Colon (tissue), 2 donors: ENCODE measurements around the gene DBP.
"Not testable (repeated sequence)": the region's sequence is repeated elsewhere in the genome, so short reads cannot be mapped to it uniquely, and the experiment has no call there.

Source experiments
- FAIRE-seq: peaks from 2 replicates; lab custom pipeline; 2012; peaks lifted over from hg19 to GRCh38; lab: Jason Lieb, UNC
- donor health status: control.
- donor health status: control.

Gene DBP

DNA sequence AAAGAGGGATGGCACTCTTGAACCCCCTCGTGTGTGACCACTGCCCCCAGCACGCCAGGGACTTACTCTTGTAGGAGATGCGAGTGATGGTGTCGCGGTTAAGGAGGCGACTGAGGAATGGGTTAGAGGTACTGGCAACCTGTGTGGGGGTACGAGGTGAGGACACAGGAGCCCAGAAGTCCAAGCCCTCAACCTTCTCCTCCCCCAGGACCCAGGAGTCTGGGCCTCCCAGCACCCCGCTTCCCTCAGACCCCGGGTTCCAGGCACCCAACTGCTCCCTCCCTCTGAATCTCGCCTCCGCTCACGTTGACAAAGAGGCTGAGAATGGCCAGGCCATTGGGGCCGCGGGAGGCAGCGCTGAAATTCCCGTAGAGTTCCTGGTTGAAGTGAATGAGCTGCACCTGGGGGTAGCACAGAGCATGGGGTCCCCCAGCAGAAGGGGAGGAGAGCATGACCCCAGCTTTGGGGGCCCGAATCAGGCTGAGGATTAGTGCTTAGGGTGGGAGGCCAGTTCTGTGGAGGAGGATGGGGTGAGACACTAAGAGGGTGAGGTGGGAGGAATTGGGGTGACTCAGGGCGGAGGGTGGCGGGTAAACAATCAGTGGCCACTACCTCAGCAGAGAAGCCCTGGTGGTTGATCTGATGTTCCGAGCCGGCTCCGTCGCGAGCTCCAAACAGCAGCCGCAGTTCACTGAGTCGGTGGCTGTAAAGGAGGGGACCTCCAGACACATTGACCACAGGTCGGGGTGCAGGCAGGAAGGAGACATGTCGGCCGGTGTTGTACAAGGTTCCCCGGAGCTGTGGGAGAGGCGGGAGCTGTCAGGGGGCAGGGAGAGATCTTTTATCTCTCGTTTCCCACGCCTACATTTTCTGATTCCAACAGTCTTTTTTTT lies 2.5 kb upstream of the DBP start:
- FAIRE-seq: no peak

GRCh38 chr19:48638831-48639381 lies 1.7 kb upstream of the DBP start:
- FAIRE-seq: no peak

GRCh38 chr19:48637948-48638830 lies 1.0 kb upstream of the DBP start:
- FAIRE-seq: no peak

DNA sequence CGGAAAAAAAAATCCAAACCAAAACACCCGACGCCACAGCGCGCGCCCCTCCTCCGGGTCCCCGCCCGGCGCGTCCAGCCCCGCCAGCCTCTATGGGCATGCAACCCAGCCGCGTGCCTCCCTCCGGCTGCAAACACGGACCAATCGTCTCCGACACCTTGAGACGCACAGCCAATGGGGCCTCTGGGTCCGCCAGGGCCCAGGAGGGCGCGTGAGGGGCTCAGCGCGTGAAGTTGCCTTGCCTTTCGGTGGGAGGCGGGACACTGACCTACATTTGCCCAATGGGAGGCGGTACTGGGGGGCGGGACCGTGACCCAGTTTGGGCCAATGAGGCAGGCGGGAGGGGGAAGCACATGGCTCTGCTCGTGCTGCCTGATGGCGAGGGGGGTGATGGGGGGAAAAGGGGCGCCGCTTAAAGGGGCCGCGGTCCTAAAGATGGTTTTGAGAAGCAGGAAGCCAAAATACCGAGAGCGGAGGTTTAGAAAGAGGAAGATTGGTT lies 319 bp upstream of the DBP start:
- FAIRE-seq: no peak

DNA sequence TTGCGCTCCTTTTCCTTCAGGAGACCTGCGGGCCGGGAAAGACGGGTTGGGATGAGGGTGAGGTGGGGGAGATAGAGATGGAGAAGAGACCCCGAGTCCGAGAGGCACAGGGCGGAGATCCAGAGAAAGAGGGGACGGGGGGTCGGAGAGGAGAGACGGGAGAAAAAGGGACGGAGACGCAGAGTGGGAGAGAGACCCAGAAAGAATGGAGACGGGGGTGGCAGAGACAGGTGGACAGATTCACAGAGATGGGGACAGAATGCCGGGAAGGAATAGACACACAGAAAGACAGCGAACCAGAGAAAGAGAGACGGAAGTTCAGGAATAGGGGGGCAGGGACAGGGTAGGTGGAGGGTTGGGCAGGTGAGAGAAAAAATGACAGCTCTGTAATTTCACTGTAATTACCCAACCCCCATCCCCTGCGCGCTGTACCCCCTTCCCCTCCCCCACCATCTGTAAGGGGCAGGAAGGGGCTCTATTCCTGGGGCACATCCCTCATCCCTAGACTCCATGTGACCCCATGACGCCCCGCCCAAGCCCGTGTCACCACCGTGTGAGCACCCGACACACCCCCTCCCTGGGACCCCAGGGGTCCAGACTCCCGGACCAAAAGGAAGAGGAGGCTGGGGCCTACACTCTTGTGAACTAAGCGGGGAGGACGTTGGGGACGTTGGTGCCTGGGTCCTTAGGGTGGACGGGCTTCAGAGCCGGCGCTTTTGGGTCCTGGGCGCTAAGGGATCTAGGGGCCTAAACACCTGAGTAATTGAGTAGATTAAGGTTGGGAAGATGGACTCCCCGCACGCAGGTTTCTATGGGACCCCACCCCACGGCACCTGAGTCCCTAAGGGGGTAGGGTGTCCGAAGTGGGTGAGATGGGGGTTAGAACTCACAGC lies 967 bp downstream of the DBP start:
- no peak for FAIRE-seq

DNA sequence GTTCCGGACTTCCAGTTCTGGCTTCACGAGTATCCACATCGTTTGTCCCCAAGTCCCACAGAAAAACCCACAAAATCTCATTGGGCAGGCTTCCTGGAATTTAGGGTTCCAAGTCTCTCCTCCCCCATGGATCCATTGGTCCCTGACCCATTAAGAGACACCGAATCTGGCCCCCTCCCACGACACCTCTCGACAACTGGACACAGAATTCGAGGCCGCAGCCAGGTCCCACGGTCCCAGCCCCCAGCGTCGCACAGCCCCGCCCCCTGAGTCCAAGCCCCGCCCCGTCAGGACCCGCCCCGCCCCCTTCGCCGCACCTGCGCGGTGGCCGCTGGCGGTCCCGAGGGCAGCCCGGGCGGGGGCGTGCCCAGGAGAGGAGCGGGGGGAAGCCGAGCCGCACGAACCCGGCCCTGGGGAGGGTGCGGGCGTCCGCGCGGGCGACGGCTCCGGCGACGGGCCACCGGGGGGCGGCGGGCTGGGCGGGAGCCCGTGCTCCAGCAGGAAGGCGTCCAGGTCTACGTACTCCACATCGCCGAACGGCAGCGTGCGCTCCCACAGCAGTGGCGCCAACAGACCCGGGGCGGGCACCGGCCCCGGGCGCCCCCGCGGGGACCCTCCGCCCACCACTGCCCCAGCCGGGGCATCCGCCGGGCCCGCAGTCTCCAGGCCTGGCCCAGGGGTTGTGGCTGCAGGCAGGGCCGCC lies 1.8 kb downstream of the DBP start:
- no peak for FAIRE-seq

- no peak for FAIRE-seq
Observed at GRCh38 chr19:48634424-48635262, 2.5 kb downstream of the DBP start.

GRCh38 chr19:48634036-48634342 lies 3.2 kb downstream of the DBP start:
- no peak for FAIRE-seq

- no peak for FAIRE-seq
Observed at GRCh38 chr19:48633148-48634035, 3.8 kb downstream of the DBP start.

DNA sequence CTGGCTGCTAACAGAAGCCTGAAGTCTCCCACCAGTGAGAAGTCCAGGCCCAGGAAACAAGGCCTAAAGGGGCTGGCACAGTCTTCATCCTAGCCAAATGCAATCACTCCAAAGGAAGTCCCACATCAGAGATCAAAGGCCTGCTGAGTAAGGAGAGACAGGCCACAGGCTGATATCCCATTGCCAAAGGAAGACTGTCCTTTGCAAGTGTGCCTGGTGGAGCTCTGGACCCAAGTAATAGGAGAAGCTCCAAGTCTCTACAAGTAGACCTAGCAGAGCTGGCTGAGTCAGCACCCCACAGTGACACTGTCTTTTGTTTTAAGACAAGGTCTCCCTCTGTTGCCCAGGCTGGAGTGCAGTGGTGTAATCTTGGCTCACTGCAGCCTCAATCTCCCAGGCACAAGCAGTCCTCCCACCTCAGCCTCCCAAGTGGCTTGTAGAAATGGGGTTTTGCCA lies 4.5 kb downstream of the DBP start:
- no peak for FAIRE-seq

- not testable (repeated sequence) for FAIRE-seq
Observed at GRCh38 chr19:48632286-48632685, 4.9 kb downstream of the DBP start.

GRCh38 chr19:48631225-48631624 lies 6.0 kb downstream of the DBP start:
- FAIRE-seq: no peak

- FAIRE-seq: no peak
Observed at GRCh38 chr19:48630296-48631063, 6.7 kb downstream of the DBP start.

GRCh38 chr19:48629599-48630295 lies 7.4 kb downstream of the DBP start:
- no peak for FAIRE-seq

GRCh38 chr19:48629297-48629598 lies 7.9 kb downstream of the DBP start:
- FAIRE-seq: no peak

GRCh38 chr19:48628486-48629296 lies 8.5 kb downstream of the DBP start:
- FAIRE-seq: no peak

DNA sequence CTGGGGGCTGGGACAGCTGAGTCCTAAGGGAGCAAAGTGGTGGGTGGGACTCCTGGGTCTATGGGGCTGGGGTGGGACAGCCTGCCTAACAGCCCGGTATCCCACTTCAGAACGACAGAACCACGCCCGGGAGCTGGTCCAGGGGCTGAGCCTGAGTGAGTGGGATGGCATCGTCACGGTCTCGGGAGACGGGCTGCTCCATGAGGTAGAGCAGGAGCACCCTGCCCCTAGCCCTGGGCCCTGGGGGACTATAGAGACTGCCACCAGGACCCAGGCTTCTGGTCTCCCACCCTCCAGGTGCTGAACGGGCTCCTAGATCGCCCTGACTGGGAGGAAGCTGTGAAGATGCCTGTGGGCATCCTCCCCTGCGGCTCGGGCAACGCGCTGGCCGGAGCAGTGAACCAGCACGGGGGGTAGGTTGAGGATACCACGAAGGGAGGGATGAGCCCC lies 9.3 kb downstream of the DBP start:
- FAIRE-seq: no peak
